C4-2B (cell line): ENCODE data around the gene ATP8B1.

Source experiments
- ZFX ChIP-seq: fragments of 450-650 bp; IDR thresholded peaks from 2 replicates; pipeline ENCODE4 v1.6.1; 2017
- TF ChIP-seq, protein P1 (sequence below): fragments of 450-650 bp; conservative IDR thresholded peaks from 2 replicates; pipeline ENCODE4 v1.5.1; 2017; ENCODE audit warnings: mild to moderate bottlenecking

DNA sequence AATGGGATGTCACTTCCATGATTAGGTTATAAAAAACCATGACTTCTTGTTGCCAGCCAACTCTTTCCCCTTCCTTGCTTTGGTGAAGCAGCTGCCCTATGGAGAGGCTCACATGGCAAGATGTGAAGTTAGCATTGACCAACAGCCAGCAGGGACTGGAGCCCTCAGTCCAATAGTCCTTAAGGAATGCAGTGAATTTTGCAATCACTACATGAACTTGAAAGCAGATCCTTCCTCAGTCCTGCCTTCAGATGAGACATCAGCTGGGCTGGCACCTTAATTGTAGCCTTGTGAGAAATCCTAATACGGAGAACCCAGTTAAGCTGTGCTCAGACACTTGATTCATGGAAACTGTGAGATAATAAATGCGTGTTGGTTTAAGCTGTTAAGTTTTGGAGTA is 61.8 kb downstream of the ATP8B1 start:
- TF ChIP-seq, protein P1, sequence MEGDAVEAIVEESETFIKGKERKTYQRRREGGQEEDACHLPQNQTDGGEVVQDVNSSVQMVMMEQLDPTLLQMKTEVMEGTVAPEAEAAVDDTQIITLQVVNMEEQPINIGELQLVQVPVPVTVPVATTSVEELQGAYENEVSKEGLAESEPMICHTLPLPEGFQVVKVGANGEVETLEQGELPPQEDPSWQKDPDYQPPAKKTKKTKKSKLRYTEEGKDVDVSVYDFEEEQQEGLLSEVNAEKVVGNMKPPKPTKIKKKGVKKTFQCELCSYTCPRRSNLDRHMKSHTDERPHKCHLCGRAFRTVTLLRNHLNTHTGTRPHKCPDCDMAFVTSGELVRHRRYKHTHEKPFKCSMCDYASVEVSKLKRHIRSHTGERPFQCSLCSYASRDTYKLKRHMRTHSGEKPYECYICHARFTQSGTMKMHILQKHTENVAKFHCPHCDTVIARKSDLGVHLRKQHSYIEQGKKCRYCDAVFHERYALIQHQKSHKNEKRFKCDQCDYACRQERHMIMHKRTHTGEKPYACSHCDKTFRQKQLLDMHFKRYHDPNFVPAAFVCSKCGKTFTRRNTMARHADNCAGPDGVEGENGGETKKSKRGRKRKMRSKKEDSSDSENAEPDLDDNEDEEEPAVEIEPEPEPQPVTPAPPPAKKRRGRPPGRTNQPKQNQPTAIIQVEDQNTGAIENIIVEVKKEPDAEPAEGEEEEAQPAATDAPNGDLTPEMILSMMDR, result no peak
- no peak for TF ChIP-seq ZFX
